22Rv1 (cell line): ENCODE data around the gene MAD1L1.

Source experiments
- CTCF ChIP-seq: fragments of 450-650 bp; IDR thresholded peaks from 2 replicates; pipeline ENCODE4 v1.5.1; 2017; ENCODE audit warnings: mild to moderate bottlenecking
- ZFX ChIP-seq: fragments of 450-650 bp; IDR thresholded peaks from 2 replicates; pipeline ENCODE4 v1.6.1; 2017; ENCODE audit warnings: antibody characterized with exemption, borderline replicate concordance

DNA sequence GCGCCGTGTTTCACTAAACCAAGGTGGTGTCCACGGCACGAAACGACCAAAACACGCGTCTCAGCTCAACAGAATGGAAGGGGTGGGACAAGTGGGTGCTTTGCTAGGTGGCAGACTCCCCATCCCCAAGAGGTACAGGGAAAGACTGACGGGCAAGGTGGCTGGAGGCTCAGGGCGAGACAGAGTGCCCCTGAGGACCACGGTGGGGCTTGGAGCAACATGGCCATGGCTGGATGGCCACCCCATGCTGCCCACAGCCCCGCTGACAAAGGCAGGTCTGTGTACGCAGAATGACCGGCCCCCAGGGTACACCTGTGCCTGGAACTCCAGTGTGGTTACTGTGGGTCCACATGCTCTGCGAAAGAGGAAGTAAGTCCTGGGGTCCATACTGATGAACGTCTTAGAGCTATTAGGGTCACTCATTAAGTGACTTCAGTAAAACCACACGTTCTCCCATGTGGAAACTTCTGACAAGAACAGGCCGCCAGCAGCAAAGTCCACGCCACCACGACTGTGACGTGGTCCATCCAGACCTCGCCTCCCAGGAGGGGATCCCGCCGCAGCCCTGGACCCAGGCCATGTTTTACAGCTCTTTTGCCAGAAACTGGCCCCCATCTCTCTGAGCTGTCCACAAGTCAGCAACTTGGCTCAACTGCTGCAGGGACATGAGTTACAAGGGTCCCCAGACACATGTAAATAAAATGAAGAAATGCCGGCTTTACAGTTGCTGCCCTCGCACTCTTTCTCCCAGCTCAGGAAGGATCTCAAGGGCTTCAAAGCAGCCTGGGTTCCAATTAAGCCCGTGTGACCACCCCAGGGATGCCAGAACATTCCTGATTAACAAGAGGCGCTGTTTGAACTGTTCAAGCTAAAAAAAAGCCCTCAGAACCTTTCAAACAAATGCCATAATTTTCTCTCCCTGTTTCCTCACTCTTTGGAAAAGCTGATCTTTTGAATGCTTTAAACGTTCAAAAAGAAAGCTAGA lies 66.8 kb downstream of the MAD1L1 start:
- no peak for TF ChIP-seq CTCF
- TF ChIP-seq ZFX, result no peak
